C4-2B (cell line): ENCODE data around the gene ELMO1.

Source experiments
- ZFX ChIP-seq: fragments of 450-650 bp; IDR thresholded peaks from 2 replicates; pipeline ENCODE4 v1.6.1; 2017
- TF ChIP-seq, protein P1 (sequence below): fragments of 450-650 bp; conservative IDR thresholded peaks from 2 replicates; pipeline ENCODE4 v1.5.1; 2017; ENCODE audit warnings: mild to moderate bottlenecking

DNA sequence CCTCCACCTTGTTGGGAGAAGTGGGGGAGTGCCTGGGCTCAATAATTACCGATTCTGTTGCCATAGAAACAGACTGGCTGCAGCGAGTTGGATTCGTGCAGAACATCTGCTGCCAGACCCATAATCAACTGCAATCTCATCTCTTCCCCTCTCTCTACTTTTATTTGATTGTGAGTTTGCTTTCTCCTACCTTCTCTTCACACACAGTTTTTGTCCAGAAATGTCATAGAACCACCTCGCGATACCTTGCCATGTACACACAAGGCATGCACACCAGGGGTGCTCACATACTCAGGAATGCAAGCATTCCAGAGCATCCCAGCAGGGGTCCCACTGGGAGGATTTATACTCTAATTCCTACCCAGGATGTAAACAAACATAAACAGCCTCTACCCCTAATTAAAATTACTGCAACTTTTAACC, 462.1 kb downstream of the ELMO1 start:
- TF ChIP-seq, protein P1, sequence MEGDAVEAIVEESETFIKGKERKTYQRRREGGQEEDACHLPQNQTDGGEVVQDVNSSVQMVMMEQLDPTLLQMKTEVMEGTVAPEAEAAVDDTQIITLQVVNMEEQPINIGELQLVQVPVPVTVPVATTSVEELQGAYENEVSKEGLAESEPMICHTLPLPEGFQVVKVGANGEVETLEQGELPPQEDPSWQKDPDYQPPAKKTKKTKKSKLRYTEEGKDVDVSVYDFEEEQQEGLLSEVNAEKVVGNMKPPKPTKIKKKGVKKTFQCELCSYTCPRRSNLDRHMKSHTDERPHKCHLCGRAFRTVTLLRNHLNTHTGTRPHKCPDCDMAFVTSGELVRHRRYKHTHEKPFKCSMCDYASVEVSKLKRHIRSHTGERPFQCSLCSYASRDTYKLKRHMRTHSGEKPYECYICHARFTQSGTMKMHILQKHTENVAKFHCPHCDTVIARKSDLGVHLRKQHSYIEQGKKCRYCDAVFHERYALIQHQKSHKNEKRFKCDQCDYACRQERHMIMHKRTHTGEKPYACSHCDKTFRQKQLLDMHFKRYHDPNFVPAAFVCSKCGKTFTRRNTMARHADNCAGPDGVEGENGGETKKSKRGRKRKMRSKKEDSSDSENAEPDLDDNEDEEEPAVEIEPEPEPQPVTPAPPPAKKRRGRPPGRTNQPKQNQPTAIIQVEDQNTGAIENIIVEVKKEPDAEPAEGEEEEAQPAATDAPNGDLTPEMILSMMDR = no peak
- no peak for TF ChIP-seq ZFX
